Measurements from ENCODE around the gene PHLDA2.
A peak's percentile ranks its signal among the peaks of the same experiment; 100 is the strongest.
"Not testable (repeated sequence)": the region's sequence is repeated elsewhere in the genome, so short reads cannot be mapped to it uniquely, and the experiment has no call there.

Gene PHLDA2

GRCh38 chr11:2944530-2944929, 15.3 kb upstream of the PHLDA2 start:
- peaks cover 31% of the 10 kb centered on the region for H3K36me3 ChIP-seq (ENCODE audit: control insufficient read depth, insufficient read depth, low read length, severe bottlenecking)
- H3K4me1 ChIP-seq (ENCODE audit: control insufficient read depth, insufficient read depth, low read length) = peaks cover 25% of the 10 kb centered on the region
- peak overlapping the region; percentile 69 for H3K9ac ChIP-seq (ENCODE audit: low read length)
- peak overlapping the region; percentile 74 for H3K4me3 ChIP-seq (ENCODE audit: low read length)
- no peaks in the 10 kb centered on the region for H3K9me3 ChIP-seq (ENCODE audit: control insufficient read depth, low read length)
- H3K27me3 ChIP-seq (replicated peaks; ENCODE audit: control insufficient read depth, insufficient read depth, low read length) = no peaks in the 10 kb centered on the region
- DNase-seq (ENCODE audit: low read depth) = no peak

- no peak overlapping the region for H3K4me3 ChIP-seq (ENCODE audit: low read length)
- peaks cover 25% of the 10 kb centered on the region for H3K4me1 ChIP-seq (ENCODE audit: control insufficient read depth, insufficient read depth, low read length)
- peaks cover 22% of the 10 kb centered on the region for H3K36me3 ChIP-seq (ENCODE audit: control insufficient read depth, insufficient read depth, low read length, severe bottlenecking)
- no peak for DNase-seq (ENCODE audit: low read depth)
- no peaks in the 10 kb centered on the region for H3K27me3 ChIP-seq (replicated peaks; ENCODE audit: control insufficient read depth, insufficient read depth, low read length)
- peaks cover 2% of the 10 kb centered on the region for H3K9me3 ChIP-seq (ENCODE audit: control insufficient read depth, low read length)
- no peak overlapping the region for H3K9ac ChIP-seq (ENCODE audit: low read length)
Observed at GRCh38 chr11:2943711-2944118, 14.5 kb upstream of the PHLDA2 start.

- peaks cover 16% of the 10 kb centered on the region for H3K36me3 ChIP-seq (ENCODE audit: control insufficient read depth, insufficient read depth, low read length, severe bottlenecking)
- H3K27me3 ChIP-seq (replicated peaks; ENCODE audit: control insufficient read depth, insufficient read depth, low read length) = no peaks in the 10 kb centered on the region
- H3K4me3 ChIP-seq (ENCODE audit: low read length) = no peak overlapping the region
- peaks cover 6% of the 10 kb centered on the region for H3K9me3 ChIP-seq (ENCODE audit: control insufficient read depth, low read length)
- no peak overlapping the region for H3K9ac ChIP-seq (ENCODE audit: low read length)
- DNase-seq (ENCODE audit: low read depth) = no peak
- peaks cover 25% of the 10 kb centered on the region for H3K4me1 ChIP-seq (ENCODE audit: control insufficient read depth, insufficient read depth, low read length)
Observed at GRCh38 chr11:2942872-2943710, 13.9 kb upstream of the PHLDA2 start.

- DNase-seq (ENCODE audit: low read depth) = no peak
- H3K9ac ChIP-seq (ENCODE audit: low read length) = no peak overlapping the region
- peaks cover 10% of the 10 kb centered on the region for H3K9me3 ChIP-seq (ENCODE audit: control insufficient read depth, low read length)
- H3K4me1 ChIP-seq (ENCODE audit: control insufficient read depth, insufficient read depth, low read length) = peaks cover 25% of the 10 kb centered on the region
- no peak overlapping the region for H3K4me3 ChIP-seq (ENCODE audit: low read length)
- no peaks in the 10 kb centered on the region for H3K27me3 ChIP-seq (replicated peaks; ENCODE audit: control insufficient read depth, insufficient read depth, low read length)
- peaks cover 14% of the 10 kb centered on the region for H3K36me3 ChIP-seq (ENCODE audit: control insufficient read depth, insufficient read depth, low read length, severe bottlenecking)
Observed at GRCh38 chr11:2942447-2942846, 13.2 kb upstream of the PHLDA2 start.

GRCh38 chr11:2940921-2941821, 12.0 kb upstream of the PHLDA2 start:
- no peaks in the 10 kb centered on the region for H3K27me3 ChIP-seq (replicated peaks; ENCODE audit: control insufficient read depth, insufficient read depth, low read length)

GRCh38 chr11:2940147-2940920, 11.1 kb upstream of the PHLDA2 start:
- peaks cover 12% of the 10 kb centered on the region for H3K9me3 ChIP-seq (ENCODE audit: control insufficient read depth, low read length)
- H3K4me1 ChIP-seq (ENCODE audit: control insufficient read depth, insufficient read depth, low read length) = peaks cover 16% of the 10 kb centered on the region
- no peak for DNase-seq (ENCODE audit: low read depth)
- no peak overlapping the region for H3K4me3 ChIP-seq (ENCODE audit: low read length)
- H3K9ac ChIP-seq (ENCODE audit: low read length) = no peak overlapping the region
- H3K36me3 ChIP-seq (ENCODE audit: control insufficient read depth, insufficient read depth, low read length, severe bottlenecking) = peaks cover 9% of the 10 kb centered on the region
- H3K27me3 ChIP-seq (replicated peaks; ENCODE audit: control insufficient read depth, insufficient read depth, low read length) = no peaks in the 10 kb centered on the region

More at GRCh38 chr11:2940921-2941821, 12.0 kb upstream of the PHLDA2 start:
- peaks cover 23% of the 10 kb centered on the region for H3K4me1 ChIP-seq (ENCODE audit: control insufficient read depth, insufficient read depth, low read length)
- no peak for DNase-seq (ENCODE audit: low read depth)
- H3K4me3 ChIP-seq (ENCODE audit: low read length) = no peak overlapping the region
- no peak overlapping the region for H3K9ac ChIP-seq (ENCODE audit: low read length)
- H3K9me3 ChIP-seq (ENCODE audit: control insufficient read depth, low read length) = peaks cover 12% of the 10 kb centered on the region
- peaks cover 9% of the 10 kb centered on the region for H3K36me3 ChIP-seq (ENCODE audit: control insufficient read depth, insufficient read depth, low read length, severe bottlenecking)

- not testable (repeated sequence) for DNase-seq (ENCODE audit: low read depth); H3K4me3 ChIP-seq (ENCODE audit: low read length); H3K4me1 ChIP-seq (ENCODE audit: control insufficient read depth, insufficient read depth, low read length); H3K9ac ChIP-seq (ENCODE audit: low read length); H3K36me3 ChIP-seq (ENCODE audit: control insufficient read depth, insufficient read depth, low read length, severe bottlenecking); H3K27me3 ChIP-seq (replicated peaks; ENCODE audit: control insufficient read depth, insufficient read depth, low read length)
- H3K9me3 ChIP-seq (ENCODE audit: control insufficient read depth, low read length) = peaks cover 12% of the 10 kb centered on the region
Observed at GRCh38 chr11:2938458-2939418, 9.5 kb upstream of the PHLDA2 start.

- not testable (repeated sequence) for H3K9ac ChIP-seq (ENCODE audit: low read length); H3K27me3 ChIP-seq (replicated peaks; ENCODE audit: control insufficient read depth, insufficient read depth, low read length); H3K4me1 ChIP-seq (ENCODE audit: control insufficient read depth, insufficient read depth, low read length); DNase-seq (ENCODE audit: low read depth); H3K4me3 ChIP-seq (ENCODE audit: low read length); H3K36me3 ChIP-seq (ENCODE audit: control insufficient read depth, insufficient read depth, low read length, severe bottlenecking)
- peaks cover 12% of the 10 kb centered on the region for H3K9me3 ChIP-seq (ENCODE audit: control insufficient read depth, low read length)
Observed at GRCh38 chr11:2937641-2938457, 8.6 kb upstream of the PHLDA2 start.

GRCh38 chr11:2934611-2935239, 5.5 kb upstream of the PHLDA2 start:
- peaks cover 8% of the 10 kb centered on the region for H3K4me1 ChIP-seq (ENCODE audit: control insufficient read depth, insufficient read depth, low read length)
- H3K4me3 ChIP-seq (ENCODE audit: low read length) = no peak overlapping the region
- H3K9ac ChIP-seq (ENCODE audit: low read length) = no peak overlapping the region
- no peaks in the 10 kb centered on the region for H3K36me3 ChIP-seq (ENCODE audit: control insufficient read depth, insufficient read depth, low read length, severe bottlenecking)
- peaks cover 12% of the 10 kb centered on the region for H3K9me3 ChIP-seq (ENCODE audit: control insufficient read depth, low read length)
- H3K27me3 ChIP-seq (replicated peaks; ENCODE audit: control insufficient read depth, insufficient read depth, low read length) = no peaks in the 10 kb centered on the region
- DNase-seq (ENCODE audit: low read depth) = no peak

All from adipocyte (in vitro differentiated cells).